GM12878 (cell line): ENCODE measurements around the gene RTP3. TPM values are rescaled to one million over a fixed set of nuclear protein-coding genes. Genes with fewer than 3 reads are reported as not detected.

ENCODE experiments used
- ATAC-seq: fragments of 200-7000 bp; cut with Tn5 transposase; 3 replicates; pipeline ENCODE4 v1.9.1; 2020; ENCODE audit warnings: mild to moderate bottlenecking, moderate library complexity
- BruUV-seq: library from RNA; stranded (reverse); fragments of 400-500 nt; replicated peaks from 2 replicates; lab custom pipeline; 2021; lab: Mats Ljungman, UMichigan
- CTCF ChIA-PET: fragments of 300-600 bp; sonication (Branson Sonifier 250); formaldehyde crosslinking; extraction: SDS; loops from one replicate; lab custom pipeline; 2021; ENCODE audit warnings: inconsistent platforms; lab: Yijun Ruan, JAX
- POLR2A ChIA-PET: fragments of 350-600 bp; formaldehyde crosslinking; extraction: SDS; loops from one replicate; lab custom pipeline; 2021; ENCODE audit warnings: inconsistent platforms; lab: Charles Lee
- RAD21 ChIA-PET: fragments of 300-600 bp; sonication (Branson Sonifier 250); formaldehyde crosslinking; loops from one replicate; lab custom pipeline; 2023; ENCODE audit warnings: antibody characterized with exemption; ENCODE audit not compliant: unreplicated experiment; lab: Charles Lee
- SMC1A ChIA-PET: fragments of 300-600 bp; sonication (Branson Sonifier 250); formaldehyde crosslinking; loops from one replicate; lab custom pipeline; 2023; ENCODE audit not compliant: unreplicated experiment, uncharacterized antibody; lab: Charles Lee
- DNase-seq: peaks from one replicate; pipeline ENCODE4 v3.0.0-alpha.2; 2011; ENCODE audit warnings: low read depth, low spot score
- FAIRE-seq: peaks from 3 replicates; lab custom pipeline; 2011; peaks lifted over from hg19 to GRCh38; lab: Jason Lieb, UNC
- H2AFZ ChIP-seq: 2 replicates; pipeline ENCODE4 v1.6.0; 2011; ENCODE audit warnings: low read depth, low read length, control low read depth; ENCODE audit not compliant: control insufficient read depth
- H3K27ac ChIP-seq: 2 replicates; pipeline ENCODE4 v1.5.1; 2011; ENCODE audit warnings: control low read depth; ENCODE audit not compliant: control insufficient read depth, insufficient read depth
- H3K27me3 ChIP-seq, 2 experiments: replicated peaks in 1 of 2; 2 replicates each; pipeline versions ENCODE4 v1.6.0 to v1.6.1; 2011; ENCODE audit warnings: low read length in 1 of 2; ENCODE audit not compliant: control insufficient read depth in 2 of 2, insufficient read depth in 2 of 2
- H3K36me3 ChIP-seq, 2 experiments: 2 replicates each; pipeline ENCODE4 v1.5.1; 2011; ENCODE audit warnings: low read length in 1 of 2; ENCODE audit not compliant: control insufficient read depth in 2 of 2, insufficient read depth in 2 of 2
- H3K4me1 ChIP-seq: 2 replicates; pipeline ENCODE4 v1.6.1; 2011; ENCODE audit warnings: mild to moderate bottlenecking, low read length, moderate library complexity, mixed read lengths; ENCODE audit not compliant: control insufficient read depth, insufficient read depth
- H3K4me2 ChIP-seq: 2 replicates; pipeline ENCODE4 v1.6.0; 2011; ENCODE audit warnings: control low read depth; ENCODE audit not compliant: control insufficient read depth, insufficient read depth
- H3K4me3 ChIP-seq: fragments of 200-600 bp; sonication (generic); 2 replicates; pipeline ENCODE4 v1.5.1; 2016
- H3K79me2 ChIP-seq: 2 replicates; pipeline ENCODE4 v1.6.0; 2011; ENCODE audit warnings: low read length; ENCODE audit not compliant: control insufficient read depth, insufficient read depth
- H3K9ac ChIP-seq: 2 replicates; pipeline ENCODE4 v1.8.0; 2011; ENCODE audit warnings: low read length, control low read depth, mixed read lengths; ENCODE audit not compliant: control insufficient read depth, insufficient read depth
- H3K9me3 ChIP-seq: replicated peaks from 3 replicates; pipeline ENCODE4 v1.5.1; 2011; ENCODE audit warnings: mild to moderate bottlenecking, low read length; ENCODE audit not compliant: control insufficient read depth, insufficient read depth
- H4K20me1 ChIP-seq: 2 replicates; pipeline ENCODE4 v1.6.0; 2011; ENCODE audit not compliant: control insufficient read depth, insufficient read depth
- BCLAF1 ChIP-seq: fragments of 450-650 bp; IDR thresholded peaks from 2 replicates; pipeline ENCODE4 v1.6.1; 2017; ENCODE audit warnings: antibody characterized with exemption, mild to moderate bottlenecking, moderate library complexity
- CBFB ChIP-seq: IDR thresholded peaks from 2 replicates; pipeline ENCODE4 v1.6.1; 2016; ENCODE audit warnings: antibody characterized with exemption, low read depth
- EP300 ChIP-seq, 2 experiments: fragments of 150-350 bp in 1 of 2; IDR thresholded peaks; 2 replicates each; pipeline ENCODE4 v1.6.1; 2011 to 2012; ENCODE audit warnings: low read depth in 2 of 2, low read length in 2 of 2, borderline replicate concordance in 1 of 2, improper control_type of control experiment in 1 of 2, inconsistent platforms in 1 of 2; ENCODE audit not compliant: control insufficient read depth in 1 of 2
- EZH2 ChIP-seq: IDR thresholded peaks from 2 replicates; pipeline ENCODE4 v1.6.1; 2012; ENCODE audit warnings: low read depth, mild to moderate bottlenecking, control low read depth, inconsistent platforms, low read length, borderline replicate concordance; ENCODE audit not compliant: control insufficient read depth
- PRDM15 ChIP-seq: fragments of 450-650 bp; formaldehyde crosslinking; IDR thresholded peaks from 2 replicates; pipeline ENCODE4 v1.4.0; 2020; ENCODE audit warnings: mild to moderate bottlenecking, moderate library complexity
- RAD21 ChIP-seq: IDR thresholded peaks from 2 replicates; pipeline ENCODE4 v1.6.1; 2011; ENCODE audit warnings: mild to moderate bottlenecking, low read depth, low read length, moderate library complexity; ENCODE audit not compliant: insufficient read depth
- WGBS: methylation state at CpG from one replicate; pipeline ENCODE4 v1.1.6; 2016; ENCODE audit warnings: low lambda C conversion rate; ENCODE audit not compliant: insufficient replicate concordance, insufficient coverage; ENCODE audit errors: missing lambda C conversion rate; 5-methylcytosine and 5-hydroxymethylcytosine counted together
- in situ Hi-C: fragments of 300-500 bp; cut with MboI; formaldehyde crosslinking; loops from 9 replicates; pipeline ENCODE4 v1.14.3; 2018; ENCODE audit warnings: mixed read lengths
- intact Hi-C: fragments of 100-400 bp; cut with micrococcal nuclease; formaldehyde crosslinking; loops from one replicate; pipeline ENCODE4 v1.14.2; 2022; ENCODE audit not compliant: unreplicated experiment
- polyA plus RNA-seq, 11 experiments: library from polyadenylated mRNA; depleted of rRNA in 4 of 11; unstranded in 6 of 11; stranded (reverse) in 5 of 11; fragments of >200 nt; fragmentation: Nextera tagmentation in 4 of 11; fragmentation: Illumina TruSeq in 1 of 11; extraction: Ambion mirVana in 4 of 11; extraction: Trizol in 1 of 11; gene quantifications; 1 replicate in 1 of 11; 2 replicates in 10 of 11; pipeline versions ENCODE4 v1.2.1 to v1.2.3, GENCODE V29; 2011 to 2016; ENCODE audit warnings: inconsistent platforms in 2 of 11, missing spikeins in 2 of 11, low read depth in 1 of 11
- total RNA-seq, 4 experiments: library from RNA; depleted of rRNA in 3 of 4; stranded (reverse); fragments of >200 nt in 3 of 4; fragmentation: Illumina TruSeq in 1 of 4; extraction: Trizol in 1 of 4; gene quantifications; 2 replicates each; pipeline versions ENCODE4 v1.2.1 to v1.2.3, GENCODE V29; 2013 to 2021

The RTP3 gene
- total and polyA plus RNA-seq, 10 of the 15 experiments (the other 5 are each of a cell fraction or from before 2014, with no cell fraction given), result 0.06 TPM; not detected in 9

GRCh38 chr3:46484388-46484787 lies 13.4 kb upstream of the RTP3 start:
- H2AFZ ChIP-seq, result no peak overlapping the region
- H3K36me3 ChIP-seq, result no peaks in the 10 kb centered on the region
- H3K9me3 ChIP-seq, result no peaks in the 10 kb centered on the region
- POLR2A ChIA-PET, result no interaction called here
- no peak overlapping the region for H3K27ac ChIP-seq
- 91% methylated on average over 1 of the region's 1 CpG for WGBS
- no peak for DNase-seq
- H3K4me1 ChIP-seq, result peaks cover 5% of the 10 kb centered on the region
- FAIRE-seq, result no peak
- no peak overlapping the region for H3K4me3 ChIP-seq
- H3K79me2 ChIP-seq, result no peaks in the 10 kb centered on the region
- no peaks in the 10 kb centered on the region for H4K20me1 ChIP-seq
- TF ChIP-seq CBFB, result no peak
- no peak for TF ChIP-seq BCLAF1
- no peak for TF ChIP-seq PRDM15 (CRISPR knock-in tag)
- no peak for TF ChIP-seq EZH2
- no peak for TF ChIP-seq RAD21
- TF ChIP-seq EP300 (IDR thresholded peaks at IDR 0.05; ENCODE audit: borderline replicate concordance in 1 of 2, control insufficient read depth in 1 of 2, low read depth in 2 of 2, low read length in 2 of 2), result no peak
- CTCF ChIA-PET, result interaction anchor here (1.0 to 11.0 kb wide), 3 partner anchors 10 to 145 kb away, joined by 4 to 207 read pairs (median 7); no protein-coding TSS in a partner anchor
- no peak overlapping the region for H3K9ac ChIP-seq
- in situ Hi-C loops, result no loop called here
- BruUV-seq, result no TSS peak
- ATAC-seq, result no peak
- intact Hi-C loops, result no loop called here
- peaks cover 2 to 4% of the 10 kb centered on the region in 2 experiments for H3K27me3 ChIP-seq
- SMC1A ChIA-PET, result interaction anchor here (1.2 kb wide), 2 partner anchors 74 to 145 kb away, joined by 3 read pairs; no protein-coding TSS in a partner anchor
- no peak overlapping the region for H3K4me2 ChIP-seq
- RAD21 ChIA-PET, result no interaction called here
